GM19452 (cell line): ENCODE results near the gene ASIC2.

Source experiments
- ATAC-seq: cut with Tn5 transposase; IDR thresholded peaks from one replicate; pipeline ENCODE4 v1.9.1; 2021; ENCODE audit not compliant: unreplicated experiment

The ASIC2 gene

GRCh38 chr17:33079201-33079600 is 213.9 kb downstream of the ASIC2 start:
- no peak for ATAC-seq

GRCh38 chr17:33076979-33077378 is 216.1 kb downstream of the ASIC2 start:
- ATAC-seq: no peak

- ATAC-seq: no peak
Observed at GRCh38 chr17:33073416-33073815, 219.7 kb downstream of the ASIC2 start.

GRCh38 chr17:33072421-33073161 is 220.5 kb downstream of the ASIC2 start:
- no peak for ATAC-seq

- no peak for ATAC-seq
Observed at GRCh38 chr17:33071656-33072055, 221.4 kb downstream of the ASIC2 start.

- ATAC-seq: no peak
Observed at GRCh38 chr17:33057564-33057963, 235.5 kb downstream of the ASIC2 start.

- ATAC-seq: no peak
Observed at GRCh38 chr17:33056399-33057146, 236.5 kb downstream of the ASIC2 start.

- no peak for ATAC-seq
Observed at GRCh38 chr17:33055746-33056145, 237.3 kb downstream of the ASIC2 start.

GRCh38 chr17:33055171-33055611 is 237.9 kb downstream of the ASIC2 start:
- no peak for ATAC-seq

GRCh38 chr17:33054412-33054811 is 238.7 kb downstream of the ASIC2 start:
- ATAC-seq: no peak

GRCh38 chr17:33053676-33054075 is 239.4 kb downstream of the ASIC2 start:
- ATAC-seq: no peak

GRCh38 chr17:33052856-33053255 is 240.2 kb downstream of the ASIC2 start:
- no peak for ATAC-seq

- ATAC-seq: no peak
Observed at GRCh38 chr17:33050611-33051140, 242.4 kb downstream of the ASIC2 start.

- no peak for ATAC-seq
Observed at GRCh38 chr17:33049781-33050414, 243.2 kb downstream of the ASIC2 start.

GRCh38 chr17:33046361-33047255 is 246.5 kb downstream of the ASIC2 start:
- no peak for ATAC-seq

GRCh38 chr17:33045216-33045615 is 247.9 kb downstream of the ASIC2 start:
- no peak for ATAC-seq

- no peak for ATAC-seq
Observed at GRCh38 chr17:33044771-33045170, 248.3 kb downstream of the ASIC2 start.

GRCh38 chr17:33040461-33040860 is 252.6 kb downstream of the ASIC2 start:
- no peak for ATAC-seq

GRCh38 chr17:33039874-33040273 is 253.2 kb downstream of the ASIC2 start:
- no peak for ATAC-seq

GRCh38 chr17:33038740-33039139 is 254.4 kb downstream of the ASIC2 start:
- ATAC-seq: no peak

GRCh38 chr17:33033176-33033575 is 259.9 kb downstream of the ASIC2 start:
- ATAC-seq: no peak
